H1 (cell line): ENCODE results near the gene KIF3B.

ENCODE experiments used
- BCL11A ChIP-seq, 2 experiments: IDR thresholded peaks; one replicate each; pipeline ENCODE4 v1.6.1; 2011; ENCODE audit warnings: low read depth in 2 of 2, low read length in 2 of 2, mild to moderate bottlenecking in 2 of 2
- CEBPB ChIP-seq: IDR thresholded peaks from 2 replicates; pipeline ENCODE4 v1.6.1; 2012; ENCODE audit warnings: low read depth, low read length
- CREB1 ChIP-seq: IDR thresholded peaks from 2 replicates; pipeline ENCODE4 v1.6.1; 2012; ENCODE audit warnings: inconsistent platforms
- E2F6 ChIP-seq: IDR thresholded peaks from 2 replicates; pipeline ENCODE4 v1.6.1; 2012; ENCODE audit warnings: inconsistent platforms
- EP300 ChIP-seq, 2 experiments: IDR thresholded peaks; 1 replicate in 1 of 2; 2 replicates in 1 of 2; pipeline ENCODE4 v1.6.1; 2011 to 2012; ENCODE audit warnings: low read depth in 2 of 2, low read length in 2 of 2, mild to moderate bottlenecking in 2 of 2, borderline replicate concordance in 1 of 2, inconsistent platforms in 1 of 2, moderate library complexity in 1 of 2
- FOSL1 ChIP-seq: IDR thresholded peaks from 2 replicates; pipeline ENCODE4 v1.6.1; 2011; ENCODE audit warnings: mild to moderate bottlenecking, low read depth, low read length, moderate library complexity; ENCODE audit not compliant: insufficient read depth
- JUND ChIP-seq: IDR thresholded peaks from 2 replicates; pipeline ENCODE4 v1.6.1; 2011; ENCODE audit warnings: mild to moderate bottlenecking, improper control_type of control experiment, low read length
- MAX ChIP-seq: IDR thresholded peaks from 2 replicates; pipeline ENCODE4 v1.6.1; 2012; ENCODE audit warnings: inconsistent platforms
- POLR2A ChIP-seq, 2 experiments: IDR thresholded peaks; 1 replicate in 1 of 2; 2 replicates in 1 of 2; pipeline ENCODE4 v1.6.1; 2011; ENCODE audit warnings: low read depth in 2 of 2, low read length in 2 of 2, mild to moderate bottlenecking in 2 of 2; ENCODE audit errors: control extremely low read depth in 1 of 2
- SIN3A ChIP-seq, 2 experiments: IDR thresholded peaks in 1 of 2; conservative IDR thresholded peaks in 1 of 2; 2 replicates each; pipeline ENCODE4 v1.6.1; 2011 to 2012; ENCODE audit warnings: low read length in 2 of 2, improper control_type of control experiment in 1 of 2, low read depth in 1 of 2, mild to moderate bottlenecking in 1 of 2
- YY1 ChIP-seq: IDR thresholded peaks from 2 replicates; pipeline ENCODE4 v1.6.1; 2011; ENCODE audit warnings: low read depth, mild to moderate bottlenecking, low read length
- TF ChIP-seq, protein P1 (sequence below), 3 experiments: IDR thresholded peaks; 1 replicate in 2 of 3; 2 replicates in 1 of 3; pipeline versions ENCODE4 v1.5.1 to v1.6.1; 2011; ENCODE audit warnings: low read length in 3 of 3, mild to moderate bottlenecking in 3 of 3, inconsistent platforms in 2 of 3, low read depth in 1 of 3, moderate library complexity in 1 of 3; ENCODE audit not compliant: insufficient read depth in 1 of 3; ENCODE audit errors: control extremely low read depth in 1 of 3
- TF ChIP-seq, protein P2 (sequence below): fragments of 300-600 bp; sonication (generic); IDR thresholded peaks from 2 replicates; pipeline ENCODE4 v1.7.1; 2012; ENCODE audit warnings: low read length, moderate library complexity, mild to moderate bottlenecking, inconsistent platforms; ENCODE audit not compliant: insufficient replicate concordance

DNA sequence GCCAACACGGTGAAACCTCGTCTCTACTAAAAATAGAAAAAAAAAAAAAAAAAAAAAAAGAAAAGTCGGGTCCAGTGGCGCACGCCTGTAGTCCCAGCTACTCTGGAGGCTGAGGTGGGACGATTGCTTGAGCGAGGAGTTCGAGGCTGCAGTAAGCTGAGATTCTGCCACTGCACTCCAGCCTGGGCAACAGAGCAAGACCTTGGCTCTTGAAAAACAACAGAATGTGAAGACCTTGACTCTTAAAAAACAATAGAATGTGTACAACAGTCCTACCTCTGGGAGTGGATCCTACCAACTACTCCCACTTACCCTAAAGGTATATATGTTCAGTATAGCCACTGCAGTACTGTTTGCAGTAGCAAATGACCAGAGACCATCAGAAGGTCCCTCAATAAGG lies 15.1 kb downstream of the KIF3B start:
- TF ChIP-seq, protein P1, sequence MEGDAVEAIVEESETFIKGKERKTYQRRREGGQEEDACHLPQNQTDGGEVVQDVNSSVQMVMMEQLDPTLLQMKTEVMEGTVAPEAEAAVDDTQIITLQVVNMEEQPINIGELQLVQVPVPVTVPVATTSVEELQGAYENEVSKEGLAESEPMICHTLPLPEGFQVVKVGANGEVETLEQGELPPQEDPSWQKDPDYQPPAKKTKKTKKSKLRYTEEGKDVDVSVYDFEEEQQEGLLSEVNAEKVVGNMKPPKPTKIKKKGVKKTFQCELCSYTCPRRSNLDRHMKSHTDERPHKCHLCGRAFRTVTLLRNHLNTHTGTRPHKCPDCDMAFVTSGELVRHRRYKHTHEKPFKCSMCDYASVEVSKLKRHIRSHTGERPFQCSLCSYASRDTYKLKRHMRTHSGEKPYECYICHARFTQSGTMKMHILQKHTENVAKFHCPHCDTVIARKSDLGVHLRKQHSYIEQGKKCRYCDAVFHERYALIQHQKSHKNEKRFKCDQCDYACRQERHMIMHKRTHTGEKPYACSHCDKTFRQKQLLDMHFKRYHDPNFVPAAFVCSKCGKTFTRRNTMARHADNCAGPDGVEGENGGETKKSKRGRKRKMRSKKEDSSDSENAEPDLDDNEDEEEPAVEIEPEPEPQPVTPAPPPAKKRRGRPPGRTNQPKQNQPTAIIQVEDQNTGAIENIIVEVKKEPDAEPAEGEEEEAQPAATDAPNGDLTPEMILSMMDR (IDR thresholded peaks at IDR 0.05; ENCODE audit: control extremely low read depth in 1 of 3, insufficient read depth in 1 of 3, low read depth in 1 of 3, low read length in 3 of 3) = no peak
- TF ChIP-seq MAX (no peak), EP300 (IDR thresholded peaks at IDR 0.05; ENCODE audit: borderline replicate concordance in 1 of 2, low read depth in 2 of 2, low read length in 2 of 2) (no peak), YY1 (no peak), POLR2A (IDR thresholded peaks at IDR 0.05; ENCODE audit: control extremely low read depth in 1 of 2, low read depth in 2 of 2, low read length in 2 of 2) (no peak), E2F6 (no peak), CEBPB (no peak), BCL11A (IDR thresholded peaks at IDR 0.05; ENCODE audit: low read depth in 2 of 2, low read length in 2 of 2) (no peak), CREB1 (no peak), SIN3A (conservative IDR thresholded peaks at IDR 0.05 in 1 of 2, IDR thresholded peaks at IDR 0.05 in 1 of 2; ENCODE audit: low read depth in 1 of 2, low read length in 2 of 2) (no peak), JUND (no peak), FOSL1 (no peak)
- TF ChIP-seq, protein P2, sequence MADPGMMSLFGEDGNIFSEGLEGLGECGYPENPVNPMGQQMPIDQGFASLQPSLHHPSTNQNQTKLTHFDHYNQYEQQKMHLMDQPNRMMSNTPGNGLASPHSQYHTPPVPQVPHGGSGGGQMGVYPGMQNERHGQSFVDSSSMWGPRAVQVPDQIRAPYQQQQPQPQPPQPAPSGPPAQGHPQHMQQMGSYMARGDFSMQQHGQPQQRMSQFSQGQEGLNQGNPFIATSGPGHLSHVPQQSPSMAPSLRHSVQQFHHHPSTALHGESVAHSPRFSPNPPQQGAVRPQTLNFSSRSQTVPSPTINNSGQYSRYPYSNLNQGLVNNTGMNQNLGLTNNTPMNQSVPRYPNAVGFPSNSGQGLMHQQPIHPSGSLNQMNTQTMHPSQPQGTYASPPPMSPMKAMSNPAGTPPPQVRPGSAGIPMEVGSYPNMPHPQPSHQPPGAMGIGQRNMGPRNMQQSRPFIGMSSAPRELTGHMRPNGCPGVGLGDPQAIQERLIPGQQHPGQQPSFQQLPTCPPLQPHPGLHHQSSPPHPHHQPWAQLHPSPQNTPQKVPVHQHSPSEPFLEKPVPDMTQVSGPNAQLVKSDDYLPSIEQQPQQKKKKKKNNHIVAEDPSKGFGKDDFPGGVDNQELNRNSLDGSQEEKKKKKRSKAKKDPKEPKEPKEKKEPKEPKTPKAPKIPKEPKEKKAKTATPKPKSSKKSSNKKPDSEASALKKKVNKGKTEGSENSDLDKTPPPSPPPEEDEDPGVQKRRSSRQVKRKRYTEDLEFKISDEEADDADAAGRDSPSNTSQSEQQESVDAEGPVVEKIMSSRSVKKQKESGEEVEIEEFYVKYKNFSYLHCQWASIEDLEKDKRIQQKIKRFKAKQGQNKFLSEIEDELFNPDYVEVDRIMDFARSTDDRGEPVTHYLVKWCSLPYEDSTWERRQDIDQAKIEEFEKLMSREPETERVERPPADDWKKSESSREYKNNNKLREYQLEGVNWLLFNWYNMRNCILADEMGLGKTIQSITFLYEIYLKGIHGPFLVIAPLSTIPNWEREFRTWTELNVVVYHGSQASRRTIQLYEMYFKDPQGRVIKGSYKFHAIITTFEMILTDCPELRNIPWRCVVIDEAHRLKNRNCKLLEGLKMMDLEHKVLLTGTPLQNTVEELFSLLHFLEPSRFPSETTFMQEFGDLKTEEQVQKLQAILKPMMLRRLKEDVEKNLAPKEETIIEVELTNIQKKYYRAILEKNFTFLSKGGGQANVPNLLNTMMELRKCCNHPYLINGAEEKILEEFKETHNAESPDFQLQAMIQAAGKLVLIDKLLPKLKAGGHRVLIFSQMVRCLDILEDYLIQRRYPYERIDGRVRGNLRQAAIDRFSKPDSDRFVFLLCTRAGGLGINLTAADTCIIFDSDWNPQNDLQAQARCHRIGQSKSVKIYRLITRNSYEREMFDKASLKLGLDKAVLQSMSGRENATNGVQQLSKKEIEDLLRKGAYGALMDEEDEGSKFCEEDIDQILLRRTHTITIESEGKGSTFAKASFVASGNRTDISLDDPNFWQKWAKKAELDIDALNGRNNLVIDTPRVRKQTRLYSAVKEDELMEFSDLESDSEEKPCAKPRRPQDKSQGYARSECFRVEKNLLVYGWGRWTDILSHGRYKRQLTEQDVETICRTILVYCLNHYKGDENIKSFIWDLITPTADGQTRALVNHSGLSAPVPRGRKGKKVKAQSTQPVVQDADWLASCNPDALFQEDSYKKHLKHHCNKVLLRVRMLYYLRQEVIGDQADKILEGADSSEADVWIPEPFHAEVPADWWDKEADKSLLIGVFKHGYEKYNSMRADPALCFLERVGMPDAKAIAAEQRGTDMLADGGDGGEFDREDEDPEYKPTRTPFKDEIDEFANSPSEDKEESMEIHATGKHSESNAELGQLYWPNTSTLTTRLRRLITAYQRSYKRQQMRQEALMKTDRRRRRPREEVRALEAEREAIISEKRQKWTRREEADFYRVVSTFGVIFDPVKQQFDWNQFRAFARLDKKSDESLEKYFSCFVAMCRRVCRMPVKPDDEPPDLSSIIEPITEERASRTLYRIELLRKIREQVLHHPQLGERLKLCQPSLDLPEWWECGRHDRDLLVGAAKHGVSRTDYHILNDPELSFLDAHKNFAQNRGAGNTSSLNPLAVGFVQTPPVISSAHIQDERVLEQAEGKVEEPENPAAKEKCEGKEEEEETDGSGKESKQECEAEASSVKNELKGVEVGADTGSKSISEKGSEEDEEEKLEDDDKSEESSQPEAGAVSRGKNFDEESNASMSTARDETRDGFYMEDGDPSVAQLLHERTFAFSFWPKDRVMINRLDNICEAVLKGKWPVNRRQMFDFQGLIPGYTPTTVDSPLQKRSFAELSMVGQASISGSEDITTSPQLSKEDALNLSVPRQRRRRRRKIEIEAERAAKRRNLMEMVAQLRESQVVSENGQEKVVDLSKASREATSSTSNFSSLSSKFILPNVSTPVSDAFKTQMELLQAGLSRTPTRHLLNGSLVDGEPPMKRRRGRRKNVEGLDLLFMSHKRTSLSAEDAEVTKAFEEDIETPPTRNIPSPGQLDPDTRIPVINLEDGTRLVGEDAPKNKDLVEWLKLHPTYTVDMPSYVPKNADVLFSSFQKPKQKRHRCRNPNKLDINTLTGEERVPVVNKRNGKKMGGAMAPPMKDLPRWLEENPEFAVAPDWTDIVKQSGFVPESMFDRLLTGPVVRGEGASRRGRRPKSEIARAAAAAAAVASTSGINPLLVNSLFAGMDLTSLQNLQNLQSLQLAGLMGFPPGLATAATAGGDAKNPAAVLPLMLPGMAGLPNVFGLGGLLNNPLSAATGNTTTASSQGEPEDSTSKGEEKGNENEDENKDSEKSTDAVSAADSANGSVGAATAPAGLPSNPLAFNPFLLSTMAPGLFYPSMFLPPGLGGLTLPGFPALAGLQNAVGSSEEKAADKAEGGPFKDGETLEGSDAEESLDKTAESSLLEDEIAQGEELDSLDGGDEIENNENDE = no peak
